Activated CD4-positive, alpha-beta T cell treated with anti-CD3 and anti-CD28 coated beads, Interleukin-2, amount 10 ng/mL, durations not matched to agents 24 days and 14 days (primary cell): ENCODE results near the gene VSTM4. TPM values are rescaled to one million over a fixed set of nuclear protein-coding genes. Genes with fewer than 3 reads are reported as not detected.

Experiments
- DNase-seq: peaks from one replicate; pipeline ENCODE4 v3.0.0; 2022
- H3K27ac Mint-ChIP-seq: one replicate; pipeline ENCODE4 v1.8.0; 2022; ENCODE audit warnings: mild to moderate bottlenecking, mixed read lengths
- H3K27me3 Mint-ChIP-seq: one replicate; pipeline ENCODE4 v1.8.0; 2022; ENCODE audit warnings: mixed read lengths
- H3K36me3 Mint-ChIP-seq: one replicate; pipeline ENCODE4 v1.8.0; 2022; ENCODE audit warnings: low read depth, mild to moderate bottlenecking, mixed read lengths
- H3K4me1 Mint-ChIP-seq: one replicate; pipeline ENCODE4 v1.8.0; 2021; ENCODE audit warnings: mixed read lengths
- H3K4me3 Mint-ChIP-seq: one replicate; pipeline ENCODE4 v1.8.0; 2022; ENCODE audit warnings: mild to moderate bottlenecking, moderate library complexity, mixed read lengths
- H3K9me3 Mint-ChIP-seq: one replicate; pipeline ENCODE4 v1.8.0; 2021; ENCODE audit warnings: mixed read lengths
- intact Hi-C: fragments of 100-400 bp; cut with micrococcal nuclease; formaldehyde crosslinking; loops from one replicate; pipeline ENCODE4 v1.15.1; 2023
- total RNA-seq: library from RNA; stranded (reverse); gene quantifications from 2 replicates; pipeline ENCODE4 v1.2.3, GENCODE V29; 2022

VSTM4 gene
- total RNA-seq, 1 donor from 2014 or later: 0.63 TPM

- H3K27ac Mint-ChIP-seq: no peak overlapping the region
These were observed 28.4 kb downstream of the VSTM4 start for GRCh38 chr10:49086889-49087288.

GRCh38 chr10:49083261-49083660 is 32.1 kb downstream of the VSTM4 start:
- Mint-ChIP-seq H3K4me1 (peaks cover 9% of the 10 kb centered on the region), H3K36me3 (no peaks in the 10 kb centered on the region), H3K4me3 (no peak overlapping the region), H3K9me3 (peaks cover 5% of the 10 kb centered on the region), H3K27me3 (peaks cover 5% of the 10 kb centered on the region), H3K27ac (no peak overlapping the region)
- no peak for DNase-seq
- intact Hi-C loops: no loop called here

More at GRCh38 chr10:49086889-49087288, 28.4 kb downstream of the VSTM4 start:
- intact Hi-C loops: no loop called here
- no peak for DNase-seq
- Mint-ChIP-seq H3K9me3 (peaks cover 5% of the 10 kb centered on the region), H3K4me3 (no peak overlapping the region), H3K36me3 (no peaks in the 10 kb centered on the region), H3K27me3 (peaks cover 5% of the 10 kb centered on the region), H3K4me1 (no peaks in the 10 kb centered on the region)

DNA sequence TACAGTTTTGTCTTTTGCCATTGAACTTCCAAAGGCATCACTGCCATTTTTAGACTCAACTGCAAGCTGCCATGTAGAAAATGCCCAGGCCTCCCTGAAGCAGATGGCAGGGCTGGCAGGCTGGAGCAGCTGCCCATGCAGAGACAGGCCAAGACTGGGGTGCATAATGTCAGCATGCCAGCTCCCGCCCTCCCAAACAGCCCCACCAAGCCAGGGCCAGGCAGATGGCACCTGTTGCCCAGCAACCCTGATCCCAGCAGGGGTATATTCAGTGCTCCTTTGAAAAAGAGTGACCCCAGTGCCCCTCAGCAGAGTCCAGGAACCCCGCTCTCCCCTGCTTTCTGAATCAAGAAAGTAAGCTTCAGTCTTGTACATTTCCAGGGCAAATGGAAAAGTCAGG is 32.6 kb downstream of the VSTM4 start:
- no peak overlapping the region for H3K4me3 Mint-ChIP-seq
- intact Hi-C loops: no loop called here

DNA sequence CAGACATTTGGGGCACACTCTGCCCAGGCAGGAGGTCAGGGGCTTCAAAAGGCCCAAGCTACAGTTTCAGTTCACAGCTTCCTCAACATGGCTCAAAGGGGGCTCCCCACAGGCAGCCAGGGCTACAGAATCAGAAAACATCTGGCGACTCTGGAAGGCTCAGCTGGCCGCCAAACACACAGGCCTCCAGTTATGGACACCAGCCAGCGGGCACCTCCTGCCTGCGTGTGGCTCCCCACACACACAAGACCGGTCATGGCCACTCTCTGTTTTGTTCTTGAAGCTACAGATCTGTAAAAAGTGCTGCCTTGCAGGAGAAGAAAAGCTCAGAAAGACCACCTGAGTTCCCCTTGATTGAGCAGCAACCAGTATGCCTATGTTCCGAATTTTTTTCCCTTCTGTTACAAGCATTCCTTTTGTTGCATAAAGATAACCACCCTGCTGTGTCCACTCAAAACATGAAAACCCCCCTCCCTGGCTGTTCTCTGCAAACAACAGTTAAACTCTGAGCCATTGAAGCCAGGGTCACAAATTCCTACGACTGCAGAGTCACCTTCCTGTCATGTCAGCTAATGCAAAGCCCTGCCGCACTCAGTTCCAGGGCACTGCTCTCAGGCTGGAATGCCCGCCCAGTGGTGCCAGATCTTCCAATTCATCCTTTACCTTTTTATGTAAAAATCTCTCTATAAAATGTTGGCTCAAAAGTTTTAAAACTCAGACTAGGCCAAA is 33.6 kb downstream of the VSTM4 start:
- Mint-ChIP-seq H3K36me3 (no peaks in the 10 kb centered on the region), H3K4me3 (no peak overlapping the region), H3K9me3 (no peaks in the 10 kb centered on the region), H3K4me1 (peaks cover 20% of the 10 kb centered on the region), H3K27ac (no peak overlapping the region), H3K27me3 (peaks cover 8% of the 10 kb centered on the region)
- intact Hi-C loops: no loop called here
- no peak for DNase-seq

More for the DNA sequence above, 32.6 kb downstream of the VSTM4 start:
- Mint-ChIP-seq H3K9me3 (peaks cover 5% of the 10 kb centered on the region), H3K27me3 (peaks cover 5% of the 10 kb centered on the region), H3K36me3 (no peaks in the 10 kb centered on the region), H3K4me1 (peaks cover 11% of the 10 kb centered on the region), H3K27ac (no peak overlapping the region)
- DNase-seq: no peak

DNA sequence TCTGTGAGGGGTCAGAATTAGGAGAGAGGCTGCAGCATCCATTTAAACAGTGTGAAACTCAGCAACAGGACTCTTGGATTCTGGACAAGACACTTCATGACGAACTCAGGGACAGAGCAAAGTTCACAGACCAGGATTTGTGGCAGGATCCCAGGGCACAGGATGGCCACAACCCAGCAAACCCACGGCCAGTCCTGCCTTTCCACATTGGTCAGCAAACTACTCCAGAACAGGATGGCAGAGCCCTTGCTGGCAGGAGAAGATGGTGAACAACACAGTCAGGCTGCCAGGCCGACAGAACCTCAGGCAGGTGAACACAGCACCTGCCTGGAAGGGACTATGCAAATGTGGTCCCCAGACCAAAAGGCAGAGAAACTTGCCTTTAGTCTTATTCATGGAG is 34.4 kb downstream of the VSTM4 start:
- no peak for DNase-seq
- Mint-ChIP-seq H3K4me3 (no peak overlapping the region), H3K9me3 (no peaks in the 10 kb centered on the region), H3K36me3 (no peaks in the 10 kb centered on the region), H3K27ac (no peak overlapping the region), H3K4me1 (peaks cover 27% of the 10 kb centered on the region), H3K27me3 (peaks cover 5% of the 10 kb centered on the region)
- intact Hi-C loops: no loop called here

GRCh38 chr10:49080071-49080470 is 35.3 kb downstream of the VSTM4 start:
- Mint-ChIP-seq H3K36me3 (no peaks in the 10 kb centered on the region), H3K4me1 (peaks cover 28% of the 10 kb centered on the region), H3K9me3 (no peaks in the 10 kb centered on the region), H3K4me3 (no peak overlapping the region), H3K27me3 (peaks cover 5% of the 10 kb centered on the region), H3K27ac (peak overlapping the region; percentile 31)
- intact Hi-C loops: no loop called here
- DNase-seq: peak; percentile 64

GRCh38 chr10:49079499-49079898 is 35.8 kb downstream of the VSTM4 start:
- Mint-ChIP-seq H3K27me3 (peaks cover 3% of the 10 kb centered on the region), H3K4me1 (peaks cover 28% of the 10 kb centered on the region), H3K36me3 (no peaks in the 10 kb centered on the region), H3K4me3 (no peak overlapping the region), H3K9me3 (no peaks in the 10 kb centered on the region), H3K27ac (no peak overlapping the region)
- no peak for DNase-seq
- intact Hi-C loops: loop anchor here (5.0 kb wide), 1 partner anchor 38 kb away; the partner anchor contains the start of gene VSTM4

GRCh38 chr10:49079072-49079471 is 36.2 kb downstream of the VSTM4 start:
- DNase-seq: no peak
- H3K36me3 Mint-ChIP-seq: no peaks in the 10 kb centered on the region
- no peaks in the 10 kb centered on the region for H3K9me3 Mint-ChIP-seq
- intact Hi-C loops: loop anchor here (5.0 kb wide), 1 partner anchor 38 kb away; the partner anchor contains the start of gene VSTM4
- H3K4me3 Mint-ChIP-seq: no peak overlapping the region
- peaks cover 3% of the 10 kb centered on the region for H3K27me3 Mint-ChIP-seq
- H3K4me1 Mint-ChIP-seq: peaks cover 28% of the 10 kb centered on the region
- no peak overlapping the region for H3K27ac Mint-ChIP-seq

GRCh38 chr10:49078433-49078832 is 36.9 kb downstream of the VSTM4 start:
- H3K4me3 Mint-ChIP-seq: no peak overlapping the region
- intact Hi-C loops: loop anchor here (5.0 kb wide), 1 partner anchor 39 kb away; the partner anchor contains the start of gene VSTM4
- H3K27ac Mint-ChIP-seq: peak overlapping the region; percentile 21
- peaks cover 28% of the 10 kb centered on the region for H3K4me1 Mint-ChIP-seq
- H3K27me3 Mint-ChIP-seq: peaks cover 3% of the 10 kb centered on the region
- H3K9me3 Mint-ChIP-seq: no peaks in the 10 kb centered on the region
- no peak for DNase-seq
- H3K36me3 Mint-ChIP-seq: no peaks in the 10 kb centered on the region

- Mint-ChIP-seq H3K36me3 (no peaks in the 10 kb centered on the region), H3K9me3 (peaks cover 5% of the 10 kb centered on the region), H3K27me3 (peaks cover 3% of the 10 kb centered on the region), H3K27ac (peak overlapping the region; percentile 81), H3K4me3 (peak overlapping the region; percentile 54), H3K4me1 (peaks cover 28% of the 10 kb centered on the region)
- intact Hi-C loops: loop anchor here (2.0 to 5.0 kb wide), 2 partner anchors 40 to 100 kb away; partner anchors contain the start of gene VSTM4
- DNase-seq: peak; percentile 61
These were observed 38.4 kb downstream of the VSTM4 start for GRCh38 chr10:49076741-49077521.

DNA sequence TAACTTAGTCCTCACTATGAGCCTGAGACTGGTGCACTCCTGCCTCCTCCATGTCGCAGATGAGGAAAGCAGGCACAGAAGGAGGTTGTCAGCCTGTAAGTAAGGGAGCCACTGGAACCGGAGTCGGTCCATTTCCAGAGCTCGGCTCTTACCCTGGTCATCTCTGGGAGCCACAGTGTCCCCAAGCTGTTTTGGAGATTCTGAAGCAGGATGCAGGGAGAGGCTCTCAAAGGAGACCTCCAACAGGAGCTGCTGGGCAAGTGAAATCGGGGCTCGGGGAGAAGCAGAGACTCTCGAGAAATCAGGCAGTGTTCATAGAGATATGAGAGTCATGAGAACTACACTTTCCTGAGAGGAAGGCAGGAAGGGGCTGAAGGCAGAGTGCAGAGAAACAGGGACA is 39.0 kb downstream of the VSTM4 start:
- peak overlapping the region; percentile 81 for H3K27ac Mint-ChIP-seq
- H3K4me1 Mint-ChIP-seq: peaks cover 28% of the 10 kb centered on the region
- intact Hi-C loops: loop anchor here (2.0 to 5.0 kb wide), 2 partner anchors 41 to 100 kb away; partner anchors contain the start of gene VSTM4

GRCh38 chr10:49075743-49076142 is 39.6 kb downstream of the VSTM4 start:
- Mint-ChIP-seq H3K4me1 (peaks cover 28% of the 10 kb centered on the region), H3K9me3 (peaks cover 5% of the 10 kb centered on the region), H3K36me3 (no peaks in the 10 kb centered on the region), H3K4me3 (no peak overlapping the region), H3K27me3 (peaks cover 3% of the 10 kb centered on the region), H3K27ac (peak overlapping the region; percentile 81)
- intact Hi-C loops: loop anchor here (2.0 to 5.0 kb wide), 2 partner anchors 42 to 101 kb away; partner anchors contain the start of gene VSTM4
- no peak for DNase-seq

More for the DNA sequence above, 39.0 kb downstream of the VSTM4 start:
- DNase-seq: no peak
- H3K9me3 Mint-ChIP-seq: peaks cover 5% of the 10 kb centered on the region
- H3K36me3 Mint-ChIP-seq: no peaks in the 10 kb centered on the region
- peak overlapping the region; percentile 54 for H3K4me3 Mint-ChIP-seq
- H3K27me3 Mint-ChIP-seq: peaks cover 3% of the 10 kb centered on the region

DNA sequence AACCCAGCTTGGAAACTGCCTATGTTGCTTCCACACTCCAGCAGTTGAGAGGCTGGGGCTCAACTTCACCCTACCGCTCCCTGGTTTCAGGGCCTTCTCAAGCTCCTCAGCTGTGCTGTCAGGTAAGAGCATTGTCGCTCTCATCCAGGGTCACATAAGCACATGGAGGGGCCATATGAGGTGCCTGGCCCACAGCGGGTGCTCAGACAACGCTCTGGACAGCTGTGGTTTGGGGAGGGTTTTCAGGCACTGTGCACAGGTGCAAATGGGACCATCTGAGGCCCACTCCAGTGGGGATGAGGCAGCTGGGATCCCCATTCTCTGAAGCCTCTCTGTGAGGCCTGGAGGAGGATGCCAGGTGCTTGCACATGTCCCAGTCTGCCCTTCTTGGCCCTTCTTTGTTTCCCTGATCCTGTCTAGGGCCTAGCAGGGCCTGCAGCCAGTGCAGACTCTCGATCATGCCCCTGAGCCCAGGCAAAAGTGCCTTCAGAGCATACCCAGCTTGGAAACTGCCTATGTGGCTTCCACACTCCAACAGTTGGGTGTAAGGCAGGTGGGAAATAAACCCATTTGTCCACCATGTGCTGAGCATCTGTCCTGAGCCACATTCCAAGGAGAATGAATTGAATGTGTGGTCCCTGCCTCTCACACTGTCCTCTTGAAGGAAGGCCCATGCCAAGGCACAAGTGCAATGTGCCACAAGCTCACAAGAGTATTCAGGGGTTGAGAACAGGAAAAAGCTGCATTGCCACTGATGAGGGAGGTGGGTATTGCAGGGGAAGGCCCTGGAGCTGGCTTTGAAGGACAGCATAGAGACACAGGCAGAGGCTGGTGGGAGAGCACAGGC is 40.3 kb downstream of the VSTM4 start:
- Mint-ChIP-seq H3K4me1 (peaks cover 24% of the 10 kb centered on the region), H3K4me3 (no peak overlapping the region), H3K27ac (no peak overlapping the region), H3K36me3 (no peaks in the 10 kb centered on the region), H3K27me3 (peaks cover 3% of the 10 kb centered on the region), H3K9me3 (peaks cover 5% of the 10 kb centered on the region)
- no peak for DNase-seq
- intact Hi-C loops: loop anchor here (5.0 kb wide), 1 partner anchor 42 kb away; the partner anchor contains the start of gene VSTM4
